Measurements from ENCODE around the gene SQSTM1.

The SQSTM1 gene

DNA sequence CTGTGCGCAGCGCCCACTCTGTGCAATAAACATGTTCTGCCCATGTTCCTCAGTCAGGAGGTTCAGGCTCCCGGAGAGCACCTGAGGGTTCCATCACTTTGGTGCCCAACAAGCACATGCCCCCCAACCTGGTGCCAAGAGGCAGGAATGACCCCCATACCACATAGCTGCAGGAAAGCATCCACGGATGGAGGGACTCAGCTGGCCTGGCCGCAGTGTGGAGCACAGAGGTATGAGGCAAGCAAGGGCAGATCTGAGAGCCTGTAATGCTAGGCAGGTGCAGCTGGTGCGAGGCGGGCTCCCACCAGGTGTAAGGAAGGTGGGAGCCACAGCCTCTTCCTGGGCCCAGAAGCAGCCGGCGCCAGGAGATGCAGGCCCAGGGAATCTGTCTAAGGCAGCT is 42.2 kb downstream of the SQSTM1 start:
- DNase-seq (ENCODE audit: low spot score) = no peak
- in situ Hi-C loops (cut with MboI; ENCODE audit: low pct_unique_long_range_greater_than_20kb, low sequenced_read_pairs, unreplicated experiment) = no loop called here
- TF ChIP-seq, protein P1, sequence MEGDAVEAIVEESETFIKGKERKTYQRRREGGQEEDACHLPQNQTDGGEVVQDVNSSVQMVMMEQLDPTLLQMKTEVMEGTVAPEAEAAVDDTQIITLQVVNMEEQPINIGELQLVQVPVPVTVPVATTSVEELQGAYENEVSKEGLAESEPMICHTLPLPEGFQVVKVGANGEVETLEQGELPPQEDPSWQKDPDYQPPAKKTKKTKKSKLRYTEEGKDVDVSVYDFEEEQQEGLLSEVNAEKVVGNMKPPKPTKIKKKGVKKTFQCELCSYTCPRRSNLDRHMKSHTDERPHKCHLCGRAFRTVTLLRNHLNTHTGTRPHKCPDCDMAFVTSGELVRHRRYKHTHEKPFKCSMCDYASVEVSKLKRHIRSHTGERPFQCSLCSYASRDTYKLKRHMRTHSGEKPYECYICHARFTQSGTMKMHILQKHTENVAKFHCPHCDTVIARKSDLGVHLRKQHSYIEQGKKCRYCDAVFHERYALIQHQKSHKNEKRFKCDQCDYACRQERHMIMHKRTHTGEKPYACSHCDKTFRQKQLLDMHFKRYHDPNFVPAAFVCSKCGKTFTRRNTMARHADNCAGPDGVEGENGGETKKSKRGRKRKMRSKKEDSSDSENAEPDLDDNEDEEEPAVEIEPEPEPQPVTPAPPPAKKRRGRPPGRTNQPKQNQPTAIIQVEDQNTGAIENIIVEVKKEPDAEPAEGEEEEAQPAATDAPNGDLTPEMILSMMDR (IDR thresholded peaks at IDR 0.05; ENCODE audit: extremely low read depth, insufficient read depth, missing control alignments) = no peak

DNA sequence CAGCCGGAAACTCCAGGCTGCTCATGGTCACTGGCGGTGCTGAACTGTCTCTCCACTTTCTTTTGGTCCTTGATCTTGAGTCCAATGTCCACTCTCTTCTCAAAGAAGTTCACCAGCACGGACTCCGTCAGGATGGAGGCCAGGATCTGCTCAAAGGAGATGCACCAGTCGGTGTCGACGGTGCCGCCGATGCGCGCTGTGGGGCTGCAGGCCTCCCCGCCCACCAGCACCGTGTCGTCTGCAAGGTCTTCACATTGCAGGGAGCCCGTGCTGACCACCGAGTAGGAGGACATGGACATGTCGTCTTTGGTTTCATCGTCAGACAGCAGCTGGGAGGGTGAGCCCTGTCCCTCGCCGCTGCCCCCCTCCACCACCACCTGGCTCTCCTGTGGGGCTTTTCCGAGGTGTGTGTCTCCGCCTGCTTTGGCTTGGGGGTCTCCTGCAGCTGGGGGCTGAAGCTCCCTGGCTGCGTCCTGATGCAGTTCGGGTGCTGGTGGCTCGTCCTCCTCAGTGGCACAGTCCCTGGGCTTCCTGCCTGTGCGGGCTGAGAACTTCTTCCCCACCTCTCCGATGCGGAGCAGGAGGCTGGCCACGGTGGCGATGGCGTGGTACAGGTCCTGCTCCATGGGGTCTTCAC is 42.9 kb downstream of the SQSTM1 start:
- DNase-seq (ENCODE audit: low spot score) = peak; percentile 11
- in situ Hi-C loops (cut with MboI; ENCODE audit: low pct_unique_long_range_greater_than_20kb, low sequenced_read_pairs, unreplicated experiment) = no loop called here
- TF ChIP-seq, protein P1 (IDR thresholded peaks at IDR 0.05; ENCODE audit: extremely low read depth, insufficient read depth, missing control alignments) = no peak

DNA sequence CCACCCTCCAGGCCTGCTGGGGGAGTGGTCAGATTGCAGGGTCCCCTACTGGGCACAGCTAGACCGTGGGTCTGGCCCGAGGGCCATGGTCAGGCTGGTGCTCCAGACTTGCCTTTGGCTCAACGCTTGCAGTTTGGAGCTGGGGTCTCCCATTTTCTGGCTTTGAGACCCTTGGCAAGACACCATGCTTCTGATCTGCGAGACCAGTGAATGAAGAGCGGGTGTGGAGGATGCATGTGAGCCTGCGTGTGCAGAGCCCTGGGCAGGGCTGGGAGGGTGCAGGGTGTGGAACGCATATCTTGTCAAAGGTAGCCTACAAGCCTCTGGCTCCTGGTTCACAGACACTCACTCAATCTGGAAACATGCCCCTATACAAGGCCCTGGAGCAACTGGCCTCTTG is 44.0 kb downstream of the SQSTM1 start:
- in situ Hi-C loops (cut with MboI; ENCODE audit: low pct_unique_long_range_greater_than_20kb, low sequenced_read_pairs, unreplicated experiment) = no loop called here
- DNase-seq (ENCODE audit: low spot score) = peak; percentile 7
- TF ChIP-seq, protein P1 (IDR thresholded peaks at IDR 0.05; ENCODE audit: extremely low read depth, insufficient read depth, missing control alignments) = no peak

DNA sequence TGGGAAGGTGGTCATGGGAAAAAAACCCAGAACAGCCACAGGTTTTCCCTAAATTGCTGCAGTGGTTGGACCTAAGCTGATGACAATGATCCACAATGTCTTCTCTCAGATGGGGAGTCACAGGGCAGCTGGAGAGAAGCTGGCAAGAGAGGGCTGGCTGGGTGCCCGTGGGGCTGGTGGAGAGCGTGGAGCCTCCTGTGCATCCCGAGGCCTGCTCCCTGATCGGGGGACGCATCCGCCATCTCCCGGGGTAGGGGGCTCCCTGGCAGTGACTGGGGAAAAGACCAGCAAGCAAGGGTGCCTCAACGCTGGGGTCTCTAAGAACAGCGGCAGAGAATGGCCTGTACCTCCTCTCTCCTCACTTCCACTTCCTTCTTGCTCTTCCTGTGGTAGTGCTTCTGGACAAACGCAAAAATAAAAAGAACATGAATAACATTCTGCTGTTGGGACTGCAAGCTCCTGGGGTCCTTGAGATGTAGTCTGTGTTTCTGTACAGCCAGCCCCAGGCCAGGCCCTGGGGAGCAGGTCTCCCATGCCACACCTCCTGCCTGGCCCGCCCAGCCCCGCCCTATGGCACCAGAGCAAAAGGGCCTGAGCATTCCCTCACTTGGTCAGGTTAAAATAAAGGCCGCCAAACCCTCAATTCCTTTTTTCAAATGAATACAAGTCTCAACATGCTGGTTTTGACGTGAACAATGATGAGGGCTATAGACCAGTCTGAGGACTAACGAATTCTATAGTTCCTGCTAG is 45.0 kb downstream of the SQSTM1 start:
- TF ChIP-seq, protein P1 (IDR thresholded peaks at IDR 0.05; ENCODE audit: extremely low read depth, insufficient read depth, missing control alignments) = no peak
- in situ Hi-C loops (cut with MboI; ENCODE audit: low pct_unique_long_range_greater_than_20kb, low sequenced_read_pairs, unreplicated experiment) = no loop called here
- no peak for DNase-seq (ENCODE audit: low spot score)

DNA sequence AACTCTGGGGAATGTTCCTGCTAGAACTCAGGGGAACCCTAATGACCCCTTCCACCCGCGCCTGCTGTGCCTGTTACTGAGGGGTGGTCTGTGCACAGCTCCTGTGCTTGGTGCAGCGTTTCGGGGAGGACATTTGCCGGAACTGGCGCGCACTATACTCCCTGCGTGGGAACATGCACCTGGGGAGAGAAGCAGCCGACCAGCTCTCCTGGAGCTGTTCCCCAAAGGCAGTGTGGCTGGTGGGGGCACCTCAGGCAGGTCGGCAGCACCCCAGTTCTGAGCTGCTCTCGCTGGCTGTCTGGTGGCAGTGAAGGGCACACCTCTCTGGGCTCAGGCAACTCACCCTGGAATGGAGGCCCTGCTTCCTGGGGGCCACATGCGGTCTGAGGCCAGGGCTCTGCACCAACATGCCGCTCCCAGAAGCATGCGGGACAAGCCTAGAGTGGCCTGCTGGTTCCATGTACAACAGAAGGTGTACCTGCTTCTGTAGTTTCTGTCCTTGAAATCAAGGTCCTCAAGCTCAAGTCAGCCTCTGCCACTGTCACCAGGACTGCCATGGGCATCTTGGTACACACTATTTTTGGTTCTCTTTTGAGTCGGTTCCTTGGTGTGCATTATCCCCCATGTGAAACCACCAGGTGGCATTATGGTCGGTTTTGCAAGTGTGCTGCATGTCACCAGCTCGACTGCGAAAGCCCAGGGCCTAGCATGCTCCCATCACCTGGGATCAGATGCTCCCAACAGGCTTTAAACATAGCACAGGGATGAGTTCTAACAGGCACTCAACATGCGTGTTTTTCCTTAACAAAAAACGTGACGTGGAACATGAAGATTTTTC is 45.8 kb downstream of the SQSTM1 start:
- TF ChIP-seq, protein P1 (IDR thresholded peaks at IDR 0.05; ENCODE audit: extremely low read depth, insufficient read depth, missing control alignments) = peak; percentile 34
- in situ Hi-C loops (cut with MboI; ENCODE audit: low pct_unique_long_range_greater_than_20kb, low sequenced_read_pairs, unreplicated experiment) = no loop called here
- DNase-seq (ENCODE audit: low spot score) = peak; percentile 71

DNA sequence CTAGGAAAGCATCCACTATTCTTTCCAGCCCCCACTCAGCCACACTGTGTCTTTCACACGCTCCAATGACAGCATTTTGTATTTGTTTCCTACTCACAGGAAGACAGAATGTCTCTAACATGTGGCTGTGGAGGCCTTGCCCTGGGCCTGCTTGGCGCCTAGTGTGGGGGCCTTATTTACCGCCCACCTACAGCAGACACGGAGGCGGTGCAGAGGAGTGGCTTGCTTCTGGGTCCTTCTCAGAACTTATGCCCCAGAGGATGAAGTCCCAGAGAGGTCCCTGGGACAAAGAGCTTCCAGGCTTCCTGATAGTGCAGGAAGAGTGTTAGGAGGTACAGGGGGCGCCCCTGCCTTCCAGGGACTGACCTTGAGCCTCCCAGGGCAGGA is 46.4 kb downstream of the SQSTM1 start:
- in situ Hi-C loops (cut with MboI; ENCODE audit: low pct_unique_long_range_greater_than_20kb, low sequenced_read_pairs, unreplicated experiment) = no loop called here

More for the DNA sequence above, 46.4 kb downstream of the SQSTM1 start:
- TF ChIP-seq, protein P1 (IDR thresholded peaks at IDR 0.05; ENCODE audit: extremely low read depth, insufficient read depth, missing control alignments) = no peak
- DNase-seq (ENCODE audit: low spot score) = no peak

All from GM13977 (cell line).